GM12865 (cell line): ENCODE measurements around the gene APBA2.

Experiments used
- DNase-seq: peaks from one replicate; pipeline ENCODE4 v3.0.0; 2010; ENCODE audit warnings: low read depth
- H3K4me3 ChIP-seq: 2 replicates; pipeline ENCODE4 v1.5.1; 2011; ENCODE audit warnings: mild to moderate bottlenecking, low read depth, low read length, control low read depth
- CTCF ChIP-seq: IDR thresholded peaks from 2 replicates; pipeline ENCODE4 v1.5.1; 2011; ENCODE audit warnings: low read length, control low read depth, low read depth, inconsistent platforms; ENCODE audit not compliant: insufficient read depth; ENCODE audit errors: missing control alignments

Gene APBA2

GRCh38 chr15:28984421-28985315 lies 98.9 kb downstream of the APBA2 start:
- TF ChIP-seq CTCF, result no peak
- DNase-seq, result no peak
- H3K4me3 ChIP-seq, result no peak overlapping the region

GRCh38 chr15:28985316-28985645 lies 99.5 kb downstream of the APBA2 start:
- no peak for DNase-seq
- no peak for TF ChIP-seq CTCF
- no peak overlapping the region for H3K4me3 ChIP-seq

GRCh38 chr15:28985691-28986090 lies 99.9 kb downstream of the APBA2 start:
- no peak overlapping the region for H3K4me3 ChIP-seq
- DNase-seq, result no peak
- no peak for TF ChIP-seq CTCF

GRCh38 chr15:28986108-28986507 lies 100.3 kb downstream of the APBA2 start:
- TF ChIP-seq CTCF, result no peak

GRCh38 chr15:28986726-28987125 lies 101.0 kb downstream of the APBA2 start:
- TF ChIP-seq CTCF, result no peak
- DNase-seq, result no peak
- H3K4me3 ChIP-seq, result no peak overlapping the region

More at GRCh38 chr15:28986108-28986507, 100.3 kb downstream of the APBA2 start:
- DNase-seq, result no peak
- no peak overlapping the region for H3K4me3 ChIP-seq

GRCh38 chr15:28987337-28987736 lies 101.6 kb downstream of the APBA2 start:
- no peak for DNase-seq
- no peak overlapping the region for H3K4me3 ChIP-seq
- no peak for TF ChIP-seq CTCF
